Hypothalamus (tissue), 51 donors: Measurements from ENCODE around the gene EVC.

Experiments
- DNase-seq, 51 donors: peaks; one replicate each; lab custom pipeline; 2025; lab: John Stamatoyannopoulos, UW

The EVC gene

GRCh38 chr4:5783486-5783885 is 72.5 kb downstream of the EVC start:
- DNase-seq, result no peak

GRCh38 chr4:5784021-5784420 is 73.0 kb downstream of the EVC start:
- DNase-seq, result no peak

DNA sequence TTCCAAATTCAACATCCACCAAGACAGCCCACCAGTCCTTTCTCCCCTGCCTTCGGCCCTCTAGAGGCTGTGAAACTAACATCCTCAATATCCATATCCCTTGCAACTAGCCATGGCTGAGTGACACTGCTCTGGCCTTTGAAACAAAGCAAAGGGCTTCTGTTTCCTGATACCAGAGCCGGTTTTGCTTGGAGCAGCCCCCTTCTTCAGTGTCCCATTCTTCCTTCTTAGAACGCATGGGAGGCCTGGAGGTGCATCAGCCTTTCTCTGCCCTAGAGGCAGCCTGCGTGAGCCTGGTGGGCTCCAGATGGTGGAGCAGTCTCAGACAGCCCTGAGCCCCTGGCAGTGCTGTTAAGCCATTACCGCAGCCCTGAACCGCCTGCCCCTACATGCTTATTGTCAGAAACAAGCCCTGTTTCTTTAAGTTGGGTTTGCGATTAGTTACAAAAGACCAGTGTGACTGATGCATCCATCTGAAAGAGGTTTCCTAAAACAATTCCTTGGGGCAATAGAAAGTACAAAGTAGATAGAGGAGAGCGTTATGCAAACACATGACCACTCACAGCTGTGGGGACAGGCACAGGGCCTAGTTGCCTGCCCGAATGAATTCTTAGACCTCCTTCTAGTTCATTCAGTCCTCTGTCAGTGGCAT is 74.1 kb downstream of the EVC start:
- no peak for DNase-seq

DNA sequence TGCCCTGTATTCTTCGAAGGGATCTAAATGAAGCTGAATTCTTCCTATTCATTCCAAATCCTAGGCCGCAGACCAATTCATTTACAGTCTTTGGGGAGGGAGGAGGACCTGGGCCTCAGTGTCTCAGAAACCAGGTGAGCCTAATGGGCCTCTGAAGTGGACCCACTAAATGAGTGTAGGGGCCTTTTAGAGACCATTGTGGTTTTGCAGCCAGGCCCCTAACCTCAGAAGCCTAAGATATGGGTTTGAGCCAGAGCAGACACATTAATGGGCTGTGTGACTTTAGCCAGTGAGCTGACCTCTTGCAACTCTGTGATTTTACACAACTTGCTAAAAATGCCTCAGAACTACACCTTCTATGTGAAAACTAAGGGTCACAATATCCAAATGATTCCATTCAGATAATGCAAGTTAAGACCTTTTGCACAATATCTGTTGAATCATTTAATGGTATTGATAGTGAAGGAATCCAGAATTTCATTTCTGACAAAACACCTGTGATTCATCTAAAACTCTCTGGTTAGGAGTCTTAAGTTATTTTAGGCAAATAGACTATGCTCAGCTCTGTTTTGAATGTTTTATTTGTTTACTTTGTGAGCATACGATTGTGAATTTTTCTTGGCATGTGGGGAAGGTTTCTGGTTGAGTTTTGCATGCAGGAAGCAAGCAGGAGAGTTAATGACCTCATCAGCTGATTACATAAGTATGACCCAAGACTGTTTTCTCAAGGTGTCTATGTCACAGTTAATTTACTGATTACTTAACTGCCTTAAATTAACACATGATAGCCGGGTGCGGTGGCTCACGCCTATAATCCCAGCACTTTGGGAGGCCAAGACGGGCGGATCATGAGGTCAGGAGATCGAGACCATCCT is 75.0 kb downstream of the EVC start:
- no peak for DNase-seq

DNA sequence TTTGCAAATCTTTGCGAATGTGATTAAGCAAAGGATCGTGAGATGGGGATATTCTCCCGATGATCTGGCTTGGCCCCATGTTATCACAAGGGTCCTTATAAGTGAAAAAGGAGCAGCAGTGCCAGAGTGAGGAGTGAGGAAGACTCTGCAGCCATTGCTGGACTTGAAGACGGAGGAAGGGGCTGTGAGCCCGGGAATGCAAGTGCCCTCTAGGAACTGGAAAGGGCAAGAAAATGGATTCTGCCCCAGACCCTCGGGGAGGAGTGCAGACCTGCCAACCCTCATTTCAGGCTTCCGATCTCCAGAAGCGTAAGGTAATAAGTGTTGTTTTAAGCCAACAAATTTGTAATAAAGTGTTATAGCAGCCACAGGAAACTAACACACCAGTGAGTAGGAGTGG is 76.3 kb downstream of the EVC start:
- DNase-seq, result no peak

DNA sequence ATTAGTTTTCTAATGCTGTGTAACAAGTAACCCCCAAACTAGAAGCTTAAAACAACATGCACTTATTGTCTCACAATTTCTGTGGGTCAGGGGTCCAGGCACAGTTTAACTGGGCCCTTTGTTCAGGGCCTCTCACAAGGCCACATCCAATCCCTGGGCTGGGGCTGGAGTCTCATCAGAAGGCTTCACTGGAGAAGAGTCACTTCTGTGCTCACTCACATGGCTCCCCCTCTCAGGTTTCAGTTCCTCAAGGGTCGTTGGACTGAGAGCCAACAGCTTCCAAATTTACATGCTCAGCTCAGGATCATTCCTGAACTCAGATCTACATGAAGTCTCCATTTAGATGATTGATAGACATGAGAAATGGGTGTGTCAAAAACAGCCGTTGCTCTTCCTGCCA is 77.1 kb downstream of the EVC start:
- DNase-seq, result no peak

DNA sequence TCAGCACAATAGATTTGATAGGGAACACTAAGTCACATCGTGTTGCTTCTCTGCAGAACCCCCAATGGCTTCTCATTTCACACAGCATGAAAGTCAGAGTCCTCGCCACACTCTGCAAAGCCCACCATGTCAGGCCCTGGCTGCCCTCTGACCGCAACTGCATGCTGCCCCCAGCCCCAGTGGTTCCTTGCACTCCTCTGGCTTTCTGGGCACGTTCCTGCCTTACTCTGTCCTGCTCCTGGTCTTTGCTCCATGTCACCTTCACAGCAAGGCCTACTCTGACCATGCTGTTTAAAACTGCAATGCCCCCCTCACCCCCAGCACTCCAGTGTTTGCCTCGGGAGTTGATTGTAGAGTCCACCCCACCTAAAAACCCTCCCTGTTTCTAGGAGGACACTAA is 78.1 kb downstream of the EVC start:
- DNase-seq, result no peak

DNA sequence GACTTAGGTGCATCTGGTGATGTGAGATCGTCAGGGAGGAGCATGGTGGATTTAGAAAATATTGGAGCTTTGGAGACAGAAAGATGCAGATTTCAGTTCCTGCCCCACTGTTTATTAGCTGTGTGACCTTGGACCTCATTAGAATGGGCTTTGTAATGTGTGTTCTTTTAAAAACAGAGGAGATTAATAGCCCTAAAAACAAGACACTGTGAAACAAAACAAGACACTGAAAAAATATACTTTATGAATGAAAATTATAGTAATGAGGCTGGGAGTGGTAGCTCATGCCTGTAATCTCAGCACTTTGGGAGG is 79.5 kb downstream of the EVC start:
- DNase-seq, result no peak

DNA sequence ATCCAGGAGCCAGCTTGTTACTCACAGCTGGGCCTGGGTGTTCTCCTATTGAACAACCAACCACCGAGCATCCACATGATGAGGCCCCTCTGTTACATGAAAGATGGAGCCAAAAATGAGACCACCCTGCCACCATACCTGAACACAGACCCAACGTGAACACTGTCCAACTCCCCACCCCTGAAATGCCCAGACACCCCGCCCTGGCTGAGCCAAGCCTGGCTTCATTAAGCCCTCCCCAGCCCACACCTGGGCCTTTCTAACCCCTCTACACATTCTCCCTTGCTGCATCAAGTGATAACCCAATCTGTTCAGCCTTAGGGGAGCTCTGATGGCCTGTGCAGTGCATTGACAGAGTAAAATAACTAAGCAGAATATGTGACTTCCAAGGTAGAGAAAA is 80.7 kb downstream of the EVC start:
- DNase-seq, result no peak

DNA sequence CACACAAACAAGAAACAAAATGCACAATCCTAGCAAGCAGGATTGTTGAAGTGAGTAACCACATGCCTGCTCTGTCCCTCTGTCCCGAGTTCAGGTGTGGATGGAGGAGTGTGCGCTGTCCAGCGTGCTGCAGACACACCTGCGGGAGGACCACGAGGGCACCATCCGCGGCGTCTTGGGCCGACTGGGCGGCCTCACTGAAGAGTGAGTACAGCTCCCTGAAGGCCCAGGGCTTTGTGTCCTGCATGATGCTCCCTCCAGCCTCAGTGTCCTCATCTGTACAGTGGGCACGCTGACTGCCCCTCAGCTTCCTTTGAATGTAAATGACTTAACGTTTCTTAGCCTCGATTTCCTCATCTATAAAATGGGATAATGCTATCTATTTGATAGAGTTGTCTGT is 82.5 kb downstream of the EVC start:
- no peak for DNase-seq

GRCh38 chr4:5795580-5795979 is 84.6 kb downstream of the EVC start:
- no peak for DNase-seq

GRCh38 chr4:5796976-5797375 is 86.0 kb downstream of the EVC start:
- no peak for DNase-seq

- DNase-seq, result no peak
Measured at GRCh38 chr4:5797866-5798265, 86.9 kb downstream of the EVC start.

- no peak for DNase-seq
Measured at GRCh38 chr4:5798462-5798861, 87.5 kb downstream of the EVC start.

DNA sequence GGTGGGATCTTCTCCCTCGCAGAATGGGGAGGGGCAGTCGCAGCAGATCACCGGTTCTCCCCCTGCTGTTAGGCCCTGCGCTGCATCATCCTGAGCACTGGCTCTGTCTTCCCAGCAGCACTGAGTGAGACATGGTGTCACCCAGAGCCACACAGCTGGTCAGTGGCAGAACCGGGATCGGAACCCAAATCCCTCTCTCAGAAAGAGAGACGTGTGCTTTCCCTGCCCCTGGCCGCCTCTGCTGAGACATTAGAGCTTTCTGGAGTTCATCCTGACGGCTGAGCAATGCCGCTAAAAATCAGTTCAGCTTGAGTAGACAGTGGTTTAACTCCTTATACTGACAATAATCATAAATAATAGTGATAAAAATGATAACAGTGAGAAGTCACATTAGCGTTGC is 87.9 kb downstream of the EVC start:
- DNase-seq, result no peak

DNA sequence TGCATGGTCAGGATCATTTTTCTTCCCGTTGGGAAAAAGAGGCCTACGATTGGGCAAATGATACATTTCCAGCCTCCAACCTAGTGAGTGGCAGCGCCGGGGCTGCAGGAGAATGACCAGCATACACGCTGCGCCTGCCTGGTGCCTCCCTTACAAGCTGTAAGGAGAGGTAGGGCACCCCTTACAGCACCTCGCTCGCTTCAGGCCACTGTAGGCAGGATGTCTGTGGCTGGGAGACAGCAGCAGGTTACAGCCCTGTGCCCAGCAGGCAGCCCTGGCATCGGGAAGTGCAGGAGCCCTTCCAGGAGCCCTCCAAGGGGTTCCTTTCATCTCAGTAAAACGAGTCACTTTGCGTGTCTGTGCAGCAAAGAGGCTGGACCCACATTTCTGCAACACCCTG is 88.4 kb downstream of the EVC start:
- no peak for DNase-seq

DNA sequence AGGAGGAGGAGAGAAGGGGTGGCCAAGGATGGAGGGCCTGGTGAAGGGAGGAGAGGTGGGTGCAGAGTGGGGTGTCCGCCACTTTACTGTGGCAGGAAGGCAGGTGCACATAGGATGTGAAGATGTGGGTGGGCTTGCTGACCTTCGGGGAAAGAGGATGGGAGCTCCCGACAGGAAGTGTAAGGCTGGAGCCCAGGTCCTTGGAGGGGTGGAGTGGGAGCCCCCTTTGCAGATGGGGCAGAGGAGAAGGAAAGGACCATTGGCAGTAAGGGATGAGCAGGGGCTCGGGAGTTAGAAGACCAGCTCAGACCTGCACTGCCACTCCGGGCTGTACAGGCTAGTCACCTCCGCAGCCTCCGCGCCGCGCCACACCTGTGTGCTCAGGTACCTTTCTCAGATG is 89.5 kb downstream of the EVC start:
- no peak for DNase-seq

GRCh38 chr4:5801696-5802095 is 90.7 kb downstream of the EVC start:
- DNase-seq, result no peak

- no peak for DNase-seq
Measured at GRCh38 chr4:5802565-5802964, 91.6 kb downstream of the EVC start.

GRCh38 chr4:5804656-5805055 is 93.7 kb downstream of the EVC start:
- no peak for DNase-seq

GRCh38 chr4:5805270-5805669 is 94.3 kb downstream of the EVC start:
- DNase-seq, result no peak

DNA sequence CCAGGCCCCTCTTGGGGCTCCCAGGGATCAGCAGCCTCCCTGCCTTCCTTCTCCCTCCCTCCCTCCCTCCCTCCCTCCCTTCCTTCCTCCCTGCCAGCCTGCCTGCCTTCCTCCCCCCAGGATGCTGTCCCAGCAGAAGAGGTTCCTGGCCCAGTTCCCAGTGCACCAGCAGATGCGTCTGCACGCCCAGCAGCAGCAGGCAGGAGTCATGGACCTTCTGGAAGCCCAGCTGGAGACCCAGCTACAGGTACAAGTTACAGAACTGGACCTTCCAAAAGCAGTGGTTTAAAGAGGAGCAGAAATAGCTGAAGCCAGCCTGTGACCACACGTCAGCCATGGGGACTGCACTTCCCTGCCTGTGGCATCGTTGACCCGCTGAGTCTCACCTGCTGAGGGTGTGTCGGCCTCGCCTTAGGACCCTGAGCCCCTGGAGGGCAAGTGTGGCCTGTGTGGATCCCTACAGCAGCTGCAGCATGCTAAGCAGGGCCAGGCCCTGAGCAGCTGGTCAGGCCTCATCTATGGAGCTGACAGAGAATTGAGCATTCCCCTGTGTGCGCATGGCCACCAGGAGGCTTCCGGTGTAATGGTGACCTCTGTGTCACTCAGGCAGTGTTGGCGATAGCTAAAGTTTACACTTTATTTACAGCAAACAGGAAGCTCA is 97.2 kb downstream of the EVC start:
- peak in 1 of 51 donors; percentile 10 for DNase-seq
